RWPE1 (cell line): ENCODE data around the gene AFF1.

ENCODE experiments used
- CTCF ChIA-PET: fragments of 350-600 bp; sonication (Branson Sonifier 250); formaldehyde crosslinking; extraction: SDS; loops from one replicate; lab custom pipeline; 2021; lab: Yijun Ruan, JAX
- POLR2A ChIA-PET: fragments of 400-600 bp; formaldehyde crosslinking; extraction: SDS; loops from one replicate; lab custom pipeline; 2020; ENCODE audit warnings: antibody characterized with exemption; ENCODE audit not compliant: low non-redundant PET; lab: Yijun Ruan, JAX
- DNase-seq: peaks from one replicate; pipeline ENCODE4 v3.0.0; 2012; ENCODE audit warnings: low spot score
- H3K27ac ChIP-seq: fragments of 450-650 bp; 2 replicates; pipeline ENCODE4 v1.5.1; 2017
- CTCF ChIP-seq: fragments of 450-650 bp; conservative IDR thresholded peaks from 2 replicates; pipeline ENCODE4 v1.5.1; 2017; ENCODE audit warnings: low read depth, mild to moderate bottlenecking

The AFF1 gene

GRCh38 chr4:87092389-87093141 lies 157.8 kb downstream of the AFF1 start:
- TF ChIP-seq CTCF: no peak
- CTCF ChIA-PET: interaction anchor here (0.7 to 2.5 kb wide), 3 partner anchors 131 to 211 kb away, joined by 3 to 11 read pairs (median 3); no protein-coding TSS in a partner anchor
- peak overlapping the region; percentile 83 for H3K27ac ChIP-seq
- POLR2A ChIA-PET: no interaction called here
- peak; percentile 97 for DNase-seq

GRCh38 chr4:87093443-87094123 lies 158.8 kb downstream of the AFF1 start:
- POLR2A ChIA-PET: no interaction called here
- CTCF ChIA-PET: interaction anchor here (0.6 to 2.5 kb wide), 7 partner anchors 9 to 597 kb away, joined by 3 to 11 read pairs (median 3); no protein-coding TSS in a partner anchor
- TF ChIP-seq CTCF: peak; percentile 45
- peak overlapping the region; percentile 83 for H3K27ac ChIP-seq
- DNase-seq: peak; percentile 69

- no peak for DNase-seq
- TF ChIP-seq CTCF: no peak
- no peak overlapping the region for H3K27ac ChIP-seq
- ChIA-PET POLR2A (no interaction called here), CTCF (no interaction called here)
These were observed 162.3 kb downstream of the AFF1 start for GRCh38 chr4:87097075-87097474.

GRCh38 chr4:87100168-87100567 lies 165.4 kb downstream of the AFF1 start:
- no peak for DNase-seq
- no peak overlapping the region for H3K27ac ChIP-seq
- ChIA-PET POLR2A (no interaction called here), CTCF (interaction anchor here (0.5 to 1.0 kb wide), 2 partner anchors 16 to 178 kb away, joined by 3 to 4 read pairs; no protein-coding TSS in a partner anchor)
- no peak for TF ChIP-seq CTCF

GRCh38 chr4:87101543-87102199 lies 166.9 kb downstream of the AFF1 start:
- TF ChIP-seq CTCF: no peak
- CTCF ChIA-PET: interaction anchor here (0.9 kb wide), 1 partner anchor 11 kb away, joined by 3 read pairs; no protein-coding TSS in a partner anchor
- H3K27ac ChIP-seq: peak overlapping the region; percentile 69
- no peak for DNase-seq
- POLR2A ChIA-PET: no interaction called here

GRCh38 chr4:87103086-87103485 lies 168.3 kb downstream of the AFF1 start:
- no peak overlapping the region for H3K27ac ChIP-seq
- no peak for TF ChIP-seq CTCF
- ChIA-PET POLR2A (no interaction called here), CTCF (interaction anchor here (1.6 kb wide), 1 partner anchor 9 kb away, joined by 5 read pairs; no protein-coding TSS in a partner anchor)
- DNase-seq: no peak
